Lung (tissue), 12 donors: ENCODE data around the gene ABR. TPM values are rescaled to one million over a fixed set of nuclear protein-coding genes. Genes with fewer than 3 reads are reported as not detected.

Experiments
- ATAC-seq: fragments of 200-7000 bp; cut with Tn5 transposase; one replicate; pipeline ENCODE4 v1.9.1; 2020; ENCODE audit warnings: moderate number of reproducible peaks; ENCODE audit not compliant: insufficient read depth, low FRiP score
- DNase-seq, 3 donors: peaks; one replicate each; pipeline ENCODE4 v3.0.0-alpha.2; 2013 to 2017
- H3K27ac ChIP-seq, 2 donors: one replicate each; pipeline ENCODE4 v1.5.1; 2013; ENCODE audit warnings: mild to moderate bottlenecking in 2 of 2, moderate library complexity in 2 of 2, control low read depth in 1 of 2, inconsistent platforms in 1 of 2, low read depth in 1 of 2, low read length in 1 of 2
- H3K27me3 ChIP-seq, 3 donors: one replicate each; pipeline ENCODE4 v1.5.1; 2013; ENCODE audit warnings: low read length in 2 of 3; ENCODE audit not compliant: control insufficient read depth in 3 of 3, insufficient read depth in 3 of 3
- H3K36me3 ChIP-seq, 4 donors: one replicate each; pipeline ENCODE4 v1.5.1; 2013; ENCODE audit warnings: low read length in 4 of 4, mild to moderate bottlenecking in 1 of 4, moderate library complexity in 1 of 4; ENCODE audit not compliant: control insufficient read depth in 4 of 4, insufficient read depth in 4 of 4
- H3K4me1 ChIP-seq, 5 donors: one replicate each; pipeline ENCODE4 v1.5.1; 2013; ENCODE audit warnings: low read length in 5 of 5, mild to moderate bottlenecking in 2 of 5, moderate library complexity in 1 of 5; ENCODE audit not compliant: control insufficient read depth in 5 of 5, insufficient read depth in 5 of 5
- H3K4me3 ChIP-seq: one replicate; pipeline ENCODE4 v1.5.1; 2013; ENCODE audit warnings: mild to moderate bottlenecking, control low read depth, moderate library complexity
- H3K9ac ChIP-seq, 2 donors: one replicate each; pipeline ENCODE4 v1.5.1; 2013; ENCODE audit warnings: low read length in 2 of 2, control low read depth in 1 of 2; ENCODE audit not compliant: insufficient read depth in 1 of 2
- H3K9me3 ChIP-seq, 4 donors: one replicate each; pipeline ENCODE4 v1.5.1; 2013; ENCODE audit warnings: low read length in 3 of 4, mild to moderate bottlenecking in 1 of 4, moderate library complexity in 1 of 4; ENCODE audit not compliant: control insufficient read depth in 4 of 4, insufficient read depth in 3 of 4
- CTCF ChIP-seq: IDR thresholded peaks from 2 replicates; pipeline ENCODE4 v1.5.1; 2012; ENCODE audit warnings: mild to moderate bottlenecking; ENCODE audit errors: control extremely low read depth, extremely low read depth
- WGBS, 2 donors: extraction: QIAGEN DNeasy Blood & Tissue Kit; methylation state at CpG; one replicate each; pipeline ENCODE4 v1.1.7; 2013; 5-methylcytosine and 5-hydroxymethylcytosine counted together
- polyA plus RNA-seq, 2 donors: library from polyadenylated mRNA; stranded (reverse); fragments of 200-250 nt; gene quantifications; one replicate each; pipeline ENCODE4 v1.2.1, GENCODE V29; 2013
- total RNA-seq, 2 donors: library from RNA; depleted of rRNA in 1 of 2; stranded (reverse); fragments of >200 nt in 1 of 2; gene quantifications; one replicate each; pipeline ENCODE4 v1.2.1, GENCODE V29; 2014 to 2021
- donor health status: control.
- donor health status: control.
- donor health status: Bipolar disorder and iron deficiency.
- donor health status: healthy.
- donor health status: DM: yes; HTN: yes; CAD: no.

The ABR gene
- total and polyA plus RNA-seq, 4 donors = 54.8 to 187 (median 70.2) TPM

- ATAC-seq = no peak
- peaks cover 12 to 46% (median 33%) of the 10 kb centered on the region in 5 donors for H3K4me1 ChIP-seq
Observed at GRCh38 chr17:1111599-1112443, 68.0 kb downstream of the ABR start.

GRCh38 chr17:1110862-1111598, 68.8 kb downstream of the ABR start:
- peak in 2 of 3 donors; percentile 46 to 62 for DNase-seq
- Histone ChIP-seq H3K4me1 (peaks cover 12 to 46% (median 33%) of the 10 kb centered on the region in 5 donors), H3K9ac (peak overlapping the region in 1 of 2 donors; percentile 28), H3K9me3 (no peaks in the 10 kb centered on the region), H3K36me3 (no peaks in the 10 kb centered on the region), H3K4me3 (no peak overlapping the region), H3K27me3 (no peaks in the 10 kb centered on the region), H3K27ac (peak overlapping the region; percentile 94 to 96)
- ATAC-seq = peak; percentile 39
- TF ChIP-seq CTCF = no peak
- 38 to 39% methylated on average over 19 of the region's 19 CpGs for WGBS, 2 donors

More at GRCh38 chr17:1111599-1112443, 68.0 kb downstream of the ABR start:
- Histone ChIP-seq H3K9ac (no peak overlapping the region), H3K4me3 (no peak overlapping the region), H3K27me3 (no peaks in the 10 kb centered on the region), H3K36me3 (no peaks in the 10 kb centered on the region), H3K27ac (peak overlapping the region; percentile 94 to 96), H3K9me3 (no peaks in the 10 kb centered on the region)
- peak in 1 of 3 donors; percentile 31 for DNase-seq
- 73 to 74% methylated on average over 22 of the region's 22 CpGs for WGBS, 2 donors
- TF ChIP-seq CTCF = no peak

- no peaks in the 10 kb centered on the region for H3K27me3 ChIP-seq
- H3K9me3 ChIP-seq = no peaks in the 10 kb centered on the region
- H3K27ac ChIP-seq = peak overlapping the region; percentile 94 to 96
- no peak for TF ChIP-seq CTCF
- WGBS, 2 donors = 46 to 67% methylated on average over 3 of the region's 3 CpGs
- no peak overlapping the region for H3K4me3 ChIP-seq
- DNase-seq = no peak
- no peak overlapping the region for H3K9ac ChIP-seq
- peaks cover 12 to 46% (median 31%) of the 10 kb centered on the region in 5 donors for H3K4me1 ChIP-seq
- H3K36me3 ChIP-seq = no peaks in the 10 kb centered on the region
- ATAC-seq = no peak
Observed at GRCh38 chr17:1110541-1110861, 69.3 kb downstream of the ABR start.
